HEK293T (cell line): ENCODE data around the gene KLHL30.

Experiments used
- BHLHE40 ChIP-seq: fragments of 450-650 bp; IDR thresholded peaks from 2 replicates; pipeline ENCODE4 v1.6.1; 2016; ENCODE audit warnings: mild to moderate bottlenecking, moderate library complexity, borderline replicate concordance
- CTBP1 ChIP-seq: fragments of 450-650 bp; IDR thresholded peaks from 2 replicates; pipeline ENCODE4 v1.6.1; 2016; ENCODE audit warnings: borderline replicate concordance
- FOXK2 ChIP-seq: fragments of 450-650 bp; IDR thresholded peaks from 2 replicates; pipeline ENCODE4 v1.6.1; 2016; ENCODE audit warnings: mild to moderate bottlenecking
- HDGF ChIP-seq: fragments of 450-650 bp; IDR thresholded peaks from 2 replicates; pipeline ENCODE4 v1.6.1; 2017; ENCODE audit warnings: antibody characterized with exemption, borderline replicate concordance
- ZNF384 ChIP-seq: fragments of 450-650 bp; IDR thresholded peaks from 2 replicates; pipeline ENCODE4 v1.6.1; 2016

GRCh38 chr2:238138331-238139195 lies at the start of gene KLHL30:
- TF ChIP-seq ZNF384 (no peak), CTBP1 (no peak), HDGF (no peak), FOXK2 (no peak), BHLHE40 (no peak)
